Measurements from ENCODE around the gene PRKN.

PRKN gene

GRCh38 chr6:162613310-162613709 is 114.3 kb downstream of the PRKN start:
- DNase-seq: no peak

GRCh38 chr6:162612613-162613012 is 115.0 kb downstream of the PRKN start:
- DNase-seq: no peak

- DNase-seq: no peak
These were observed 117.2 kb downstream of the PRKN start for GRCh38 chr6:162610351-162610750.

GRCh38 chr6:162605881-162606280 is 121.7 kb downstream of the PRKN start:
- DNase-seq: no peak

GRCh38 chr6:162603231-162604015 is 124.1 kb downstream of the PRKN start:
- no peak for DNase-seq

GRCh38 chr6:162602759-162603158 is 124.8 kb downstream of the PRKN start:
- no peak for DNase-seq

GRCh38 chr6:162596676-162597075 is 130.9 kb downstream of the PRKN start:
- DNase-seq: no peak

GRCh38 chr6:162591517-162591916 is 136.0 kb downstream of the PRKN start:
- DNase-seq: no peak

GRCh38 chr6:162581988-162582780 is 145.4 kb downstream of the PRKN start:
- DNase-seq: no peak

- no peak for DNase-seq
These were observed 146.9 kb downstream of the PRKN start for GRCh38 chr6:162580619-162581018.

GRCh38 chr6:162576016-162576415 is 151.6 kb downstream of the PRKN start:
- DNase-seq: no peak

GRCh38 chr6:162572240-162572639 is 155.3 kb downstream of the PRKN start:
- no peak for DNase-seq

- DNase-seq: no peak
These were observed 159.3 kb downstream of the PRKN start for GRCh38 chr6:162568266-162568665.

GRCh38 chr6:162562041-162562440 is 165.5 kb downstream of the PRKN start:
- DNase-seq: no peak

GRCh38 chr6:162560891-162561290 is 166.7 kb downstream of the PRKN start:
- no peak for DNase-seq

GRCh38 chr6:162554531-162554930 is 173.0 kb downstream of the PRKN start:
- DNase-seq: no peak

- DNase-seq: no peak
These were observed 180.7 kb downstream of the PRKN start for GRCh38 chr6:162546905-162547304.

- DNase-seq: no peak
These were observed 184.3 kb downstream of the PRKN start for GRCh38 chr6:162543221-162543620.

- no peak for DNase-seq
These were observed 186.5 kb downstream of the PRKN start for GRCh38 chr6:162541019-162541601.

GRCh38 chr6:162539321-162539720 is 188.2 kb downstream of the PRKN start:
- no peak for DNase-seq

- no peak for DNase-seq
These were observed 188.9 kb downstream of the PRKN start for GRCh38 chr6:162538643-162539064.

- no peak for DNase-seq
These were observed 194.6 kb downstream of the PRKN start for GRCh38 chr6:162533009-162533400.

GRCh38 chr6:162532283-162533008 is 195.1 kb downstream of the PRKN start:
- no peak for DNase-seq
